Naive B cell (primary cell): Measurements from ENCODE around the gene VSNL1. TPM values are rescaled to one million over a fixed set of nuclear protein-coding genes. Genes with fewer than 3 reads are reported as not detected.

Source experiments
- ATAC-seq, 2 donors: fragments of 150-1000 bp; cut with Tn5 transposase; 2 replicates each; pipeline ENCODE4 v1.10.0; 2021; ENCODE audit warnings: low read depth in 2 of 2, mild to moderate bottlenecking in 2 of 2, moderate library complexity in 2 of 2
- DNase-seq: peaks from one replicate; pipeline ENCODE4 v3.0.0; 2022
- H3K27ac Mint-ChIP-seq, 6 donors: one replicate each; pipeline ENCODE4 v1.8.0; 2020 to 2022; ENCODE audit warnings: mild to moderate bottlenecking in 6 of 6, mixed read lengths in 6 of 6, moderate library complexity in 5 of 6, inconsistent platforms in 2 of 6
- H3K27me3 Mint-ChIP-seq, 3 donors: one replicate each; pipeline ENCODE4 v1.8.0; 2021 to 2022; ENCODE audit warnings: mixed read lengths in 3 of 3, mild to moderate bottlenecking in 1 of 3
- H3K36me3 Mint-ChIP-seq, 2 donors: one replicate each; pipeline ENCODE4 v1.8.0; 2020 to 2022; ENCODE audit warnings: mixed read lengths in 2 of 2, inconsistent platforms in 1 of 2, mild to moderate bottlenecking in 1 of 2
- H3K4me1 Mint-ChIP-seq, 3 donors: one replicate each; pipeline ENCODE4 v1.8.0; 2020 to 2022; ENCODE audit warnings: mixed read lengths in 3 of 3, inconsistent platforms in 1 of 3, mild to moderate bottlenecking in 1 of 3, moderate library complexity in 1 of 3
- H3K4me3 Mint-ChIP-seq, 8 donors: one replicate each; pipeline ENCODE4 v1.8.0; 2020 to 2022; ENCODE audit warnings: mild to moderate bottlenecking in 8 of 8, mixed read lengths in 8 of 8, moderate library complexity in 8 of 8, inconsistent platforms in 2 of 8
- H3K9me3 Mint-ChIP-seq, 7 donors: one replicate each; pipeline ENCODE4 v1.8.0; 2020 to 2022; ENCODE audit warnings: mixed read lengths in 7 of 7, mild to moderate bottlenecking in 5 of 7, inconsistent platforms in 2 of 7, moderate library complexity in 1 of 7
- polyA plus RNA-seq, 6 donors: library from polyadenylated mRNA; unstranded; fragments of 300-500 nt; fragmentation: Illumina TruSeq; gene quantifications; one replicate each; pipeline ENCODE4 v1.2.3, GENCODE V29; 2021; ENCODE audit warnings: low read depth in 6 of 6

The VSNL1 gene
- polyA plus RNA-seq, 6 donors from 2014 or later, result not detected

GRCh38 chr2:17614174-17614930, 73.9 kb downstream of the VSNL1 start:
- ATAC-seq (no peak), DNase-seq (no peak)
- Mint-ChIP-seq H3K4me1 (no peaks in the 10 kb centered on the region), H3K36me3 (no peaks in the 10 kb centered on the region), H3K27ac (no peak overlapping the region), H3K4me3 (no peak overlapping the region), H3K27me3 (peaks cover 22 to 38% (median 26%) of the 10 kb centered on the region in 3 donors), H3K9me3 (peaks cover 0 to 5% (median 0%) of the 10 kb centered on the region in 7 donors)

DNA sequence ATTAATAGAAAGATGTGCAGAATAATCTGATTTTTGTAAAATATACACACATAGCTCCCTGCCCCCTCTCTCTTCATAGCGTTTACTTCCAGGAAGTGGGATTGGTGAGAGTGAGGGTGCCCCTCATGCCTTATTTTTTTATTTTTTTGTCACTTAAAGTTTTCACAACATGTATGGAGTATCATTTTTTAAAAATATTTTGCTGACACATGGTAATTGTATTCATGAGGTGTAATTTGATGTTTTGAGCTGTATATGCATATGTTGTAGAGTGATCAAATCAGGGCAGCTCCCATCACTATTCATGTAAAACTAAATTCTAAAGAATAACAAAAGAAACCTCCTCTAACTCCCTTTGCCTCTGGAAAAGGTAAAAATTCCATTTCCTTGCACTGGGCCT, 74.7 kb downstream of the VSNL1 start:
- Mint-ChIP-seq H3K36me3 (no peaks in the 10 kb centered on the region), H3K27ac (no peak overlapping the region), H3K9me3 (peaks cover 0 to 5% (median 0%) of the 10 kb centered on the region in 7 donors), H3K4me1 (no peaks in the 10 kb centered on the region), H3K27me3 (peaks cover 20 to 37% (median 23%) of the 10 kb centered on the region in 3 donors), H3K4me3 (no peak overlapping the region)
- ATAC-seq (no peak), DNase-seq (no peak)

- no peak overlapping the region for H3K4me3 Mint-ChIP-seq
- no peaks in the 10 kb centered on the region for H3K36me3 Mint-ChIP-seq
- H3K27ac Mint-ChIP-seq, result peak overlapping the region in 1 of 6 donors; percentile 35
- peaks cover 22 to 40% (median 24%) of the 10 kb centered on the region in 3 donors for H3K27me3 Mint-ChIP-seq
- ATAC-seq, result no peak
- no peak for DNase-seq
- H3K9me3 Mint-ChIP-seq, result peaks cover 0 to 5% (median 0%) of the 10 kb centered on the region in 7 donors
- H3K4me1 Mint-ChIP-seq, result no peaks in the 10 kb centered on the region
These were observed 75.3 kb downstream of the VSNL1 start for GRCh38 chr2:17615728-17616351.

- Mint-ChIP-seq H3K4me3 (no peak overlapping the region), H3K9me3 (peaks cover 0 to 5% (median 0%) of the 10 kb centered on the region in 7 donors), H3K27ac (peak overlapping the region in 1 of 6 donors; percentile 35), H3K27me3 (peaks cover 21 to 43% (median 27%) of the 10 kb centered on the region in 3 donors), H3K36me3 (no peaks in the 10 kb centered on the region), H3K4me1 (no peaks in the 10 kb centered on the region)
- DNase-seq (no peak), ATAC-seq (no peak)
These were observed 75.9 kb downstream of the VSNL1 start for GRCh38 chr2:17616405-17616804.

DNA sequence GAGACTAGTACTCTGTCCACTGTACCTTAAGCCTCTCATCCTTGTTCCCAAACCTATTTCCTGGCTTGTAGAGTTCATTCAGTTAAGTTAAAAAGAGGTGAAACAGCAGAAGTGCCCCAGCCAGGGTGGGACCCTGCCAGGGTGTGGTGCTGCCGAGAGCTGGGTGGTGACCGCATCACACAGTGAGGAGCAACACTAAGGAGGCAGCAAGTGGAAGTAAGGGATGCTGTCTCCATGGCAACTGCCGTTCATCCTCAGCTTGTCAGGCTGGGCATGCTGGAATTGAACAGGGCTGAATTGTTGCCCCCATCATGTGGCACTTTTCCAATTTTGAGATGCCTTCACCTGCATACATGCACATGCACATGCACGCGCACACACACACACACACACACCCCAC, 77.0 kb downstream of the VSNL1 start:
- DNase-seq, result no peak
- no peak for ATAC-seq
- Mint-ChIP-seq H3K4me1 (no peaks in the 10 kb centered on the region), H3K27me3 (peaks cover 16 to 47% (median 28%) of the 10 kb centered on the region in 3 donors), H3K9me3 (peaks cover 0 to 5% (median 0%) of the 10 kb centered on the region in 7 donors), H3K27ac (no peak overlapping the region), H3K4me3 (no peak overlapping the region), H3K36me3 (no peaks in the 10 kb centered on the region)

DNA sequence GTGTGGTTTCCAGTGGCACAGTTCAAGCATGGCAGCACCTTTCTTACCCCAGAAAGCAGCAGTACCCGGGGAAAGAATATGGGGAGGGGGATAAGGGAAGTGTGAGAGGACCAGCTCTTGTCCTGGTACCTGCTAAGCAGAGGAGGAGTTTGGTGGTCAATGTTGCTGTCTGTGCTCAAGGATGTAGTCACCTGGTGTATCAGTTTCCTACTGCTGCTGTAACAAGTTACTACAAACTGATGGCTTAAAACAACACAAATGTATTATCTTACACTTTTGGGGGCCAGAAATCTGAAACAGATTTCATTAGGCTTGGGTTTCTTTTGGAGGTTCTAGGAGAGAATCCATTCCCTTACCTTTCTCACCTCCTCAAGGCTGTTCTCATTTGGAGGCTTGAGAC, 77.5 kb downstream of the VSNL1 start:
- no peak overlapping the region for H3K27ac Mint-ChIP-seq

GRCh38 chr2:17620280-17620679, 79.8 kb downstream of the VSNL1 start:
- Mint-ChIP-seq H3K27me3 (peaks cover 16 to 50% (median 26%) of the 10 kb centered on the region in 3 donors), H3K4me3 (no peak overlapping the region), H3K9me3 (peaks cover 0 to 9% (median 1%) of the 10 kb centered on the region in 7 donors), H3K27ac (peak overlapping the region in 1 of 6 donors; percentile 30), H3K4me1 (no peaks in the 10 kb centered on the region), H3K36me3 (no peaks in the 10 kb centered on the region)
- DNase-seq (no peak), ATAC-seq (no peak)

More for the DNA sequence above, 77.5 kb downstream of the VSNL1 start:
- H3K27me3 Mint-ChIP-seq, result peaks cover 16 to 47% (median 28%) of the 10 kb centered on the region in 3 donors
- no peaks in the 10 kb centered on the region for H3K4me1 Mint-ChIP-seq
- H3K9me3 Mint-ChIP-seq, result peaks cover 0 to 5% (median 0%) of the 10 kb centered on the region in 7 donors
- ATAC-seq (no peak), DNase-seq (no peak)
- H3K4me3 Mint-ChIP-seq, result no peak overlapping the region
- H3K36me3 Mint-ChIP-seq, result no peaks in the 10 kb centered on the region

GRCh38 chr2:17620841-17621240, 80.3 kb downstream of the VSNL1 start:
- Mint-ChIP-seq H3K36me3 (no peaks in the 10 kb centered on the region), H3K9me3 (peaks cover 0 to 9% (median 2%) of the 10 kb centered on the region in 7 donors), H3K4me1 (no peaks in the 10 kb centered on the region), H3K27ac (peak overlapping the region in 1 of 6 donors; percentile 17), H3K4me3 (no peak overlapping the region), H3K27me3 (peaks cover 16 to 51% (median 24%) of the 10 kb centered on the region in 3 donors)
- ATAC-seq, result no peak
- DNase-seq, result no peak

- H3K36me3 Mint-ChIP-seq, result no peaks in the 10 kb centered on the region
- no peaks in the 10 kb centered on the region for H3K4me1 Mint-ChIP-seq
- peaks cover 16 to 51% (median 19%) of the 10 kb centered on the region in 3 donors for H3K27me3 Mint-ChIP-seq
- peaks cover 0 to 9% (median 3%) of the 10 kb centered on the region in 7 donors for H3K9me3 Mint-ChIP-seq
- no peak for ATAC-seq
- peak overlapping the region in 1 of 6 donors; percentile 49 for H3K27ac Mint-ChIP-seq
- no peak overlapping the region for H3K4me3 Mint-ChIP-seq
- no peak for DNase-seq
These were observed 81.3 kb downstream of the VSNL1 start for GRCh38 chr2:17621781-17622180.

DNA sequence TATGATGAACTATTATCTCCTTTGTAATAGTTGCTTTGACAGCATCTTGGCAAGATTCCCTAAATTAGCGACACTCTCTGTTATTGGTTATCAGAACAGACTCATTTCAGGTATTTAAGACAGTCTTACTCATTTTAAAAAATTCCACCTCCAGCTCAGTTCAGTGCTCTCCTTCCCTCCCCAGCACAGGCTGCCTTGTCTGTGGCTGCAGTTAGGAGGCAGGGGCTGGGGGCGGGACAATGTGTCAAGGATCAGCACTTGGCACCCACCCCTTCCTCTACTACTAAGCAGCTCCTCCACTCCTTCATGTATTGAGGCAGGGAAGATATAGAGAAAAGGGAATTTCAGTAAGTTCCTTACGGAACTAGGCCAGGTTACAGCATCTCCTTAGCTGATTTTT, 85.0 kb downstream of the VSNL1 start:
- Mint-ChIP-seq H3K27ac (no peak overlapping the region), H3K36me3 (no peaks in the 10 kb centered on the region), H3K27me3 (peaks cover 12 to 48% (median 16%) of the 10 kb centered on the region in 3 donors), H3K4me1 (no peaks in the 10 kb centered on the region), H3K4me3 (no peak overlapping the region), H3K9me3 (peaks cover 1 to 16% (median 4%) of the 10 kb centered on the region in 7 donors)
- no peak for DNase-seq
- ATAC-seq, result no peak

DNA sequence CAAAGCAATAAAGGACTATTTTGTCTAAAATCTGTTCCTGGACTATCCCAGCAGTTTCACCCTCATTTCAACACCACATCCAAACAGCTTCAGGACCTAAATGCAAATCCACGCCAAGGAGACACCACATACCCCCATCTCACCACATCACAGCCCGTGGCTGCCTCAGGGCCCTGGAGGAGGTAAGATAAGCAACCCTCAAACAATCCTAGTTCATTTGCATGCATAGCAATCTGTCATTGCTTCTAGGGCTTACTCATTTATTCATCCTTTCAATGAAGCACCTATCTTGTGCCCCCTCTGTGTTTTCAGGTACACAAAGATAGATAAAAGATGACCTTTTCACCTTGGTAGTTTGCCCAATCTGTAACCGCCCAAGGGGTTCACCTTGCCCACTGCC, 86.5 kb downstream of the VSNL1 start:
- H3K4me1 Mint-ChIP-seq, result no peaks in the 10 kb centered on the region
- H3K36me3 Mint-ChIP-seq, result no peaks in the 10 kb centered on the region
- ATAC-seq, result no peak
- peaks cover 9 to 39% (median 9%) of the 10 kb centered on the region in 3 donors for H3K27me3 Mint-ChIP-seq
- H3K9me3 Mint-ChIP-seq, result peaks cover 1 to 16% (median 4%) of the 10 kb centered on the region in 7 donors
- DNase-seq, result no peak
- peak overlapping the region in 2 of 6 donors; percentile 5 to 60 for H3K27ac Mint-ChIP-seq
- no peak overlapping the region for H3K4me3 Mint-ChIP-seq

DNA sequence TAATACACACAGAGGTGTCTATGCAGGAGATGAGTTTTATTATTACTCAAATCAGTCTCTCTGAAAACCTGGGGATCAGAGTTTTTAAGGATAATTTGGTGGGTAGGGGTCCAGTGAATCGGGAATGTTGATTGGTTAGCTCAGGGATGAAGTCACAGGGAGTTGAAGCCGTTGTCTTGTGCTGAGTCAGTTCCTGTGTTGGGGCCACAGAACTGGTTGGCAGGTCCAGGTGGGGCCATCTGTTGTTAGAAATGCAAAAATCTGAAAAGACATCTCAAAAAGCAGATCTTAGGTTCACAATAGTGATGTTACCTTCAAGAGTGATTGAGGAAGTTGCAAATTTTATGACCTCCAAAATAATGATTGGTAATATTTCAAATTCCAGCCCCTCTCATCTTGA, 86.9 kb downstream of the VSNL1 start:
- H3K4me1 Mint-ChIP-seq, result no peaks in the 10 kb centered on the region
- H3K27ac Mint-ChIP-seq, result peak overlapping the region in 1 of 6 donors; percentile 60

DNA sequence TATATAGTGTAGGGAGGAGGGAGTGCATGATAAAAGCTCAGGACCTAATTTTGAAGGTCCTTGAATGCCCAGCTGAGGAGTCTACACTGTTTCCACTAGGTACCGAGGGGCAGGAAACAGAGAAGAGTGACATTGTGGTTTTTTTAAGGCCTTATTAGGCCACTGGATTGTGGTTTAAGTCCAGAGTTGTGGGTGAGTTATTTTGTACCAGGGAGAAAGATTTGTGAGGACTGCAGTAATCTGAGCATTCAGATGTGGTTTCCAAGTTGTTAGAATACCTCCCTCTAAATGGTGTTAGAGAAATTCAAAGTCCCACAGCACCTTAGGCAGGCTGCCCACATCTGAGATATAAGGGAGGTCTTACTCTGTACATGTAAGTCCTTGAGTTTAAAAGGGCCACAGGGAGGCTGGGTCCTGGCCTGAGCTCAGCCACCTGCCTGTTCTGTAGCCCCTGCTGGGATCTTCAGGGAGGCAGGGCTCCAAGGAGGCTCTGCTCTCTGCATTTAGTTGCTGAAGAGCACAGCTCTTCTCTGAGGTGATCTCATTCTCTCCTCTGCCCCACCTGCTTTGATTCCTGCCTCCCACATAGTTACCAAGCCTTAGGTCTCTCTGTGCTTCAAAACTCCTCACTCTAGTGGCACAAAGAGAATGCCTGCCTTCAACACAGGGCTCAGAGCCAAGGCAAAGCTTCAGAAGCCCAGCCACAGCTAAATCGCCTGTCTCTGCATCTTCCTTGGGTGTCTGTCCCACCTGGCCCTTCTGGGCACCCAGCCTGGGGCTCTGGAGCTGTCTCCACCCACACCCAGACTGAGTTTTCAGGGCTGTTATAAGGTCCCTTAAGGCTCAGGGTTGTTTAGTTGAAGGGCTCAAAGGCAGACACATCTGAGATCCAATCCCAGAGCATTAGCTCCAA, 88.1 kb downstream of the VSNL1 start:
- Mint-ChIP-seq H3K9me3 (peaks cover 1 to 16% (median 4%) of the 10 kb centered on the region in 7 donors), H3K4me1 (no peaks in the 10 kb centered on the region), H3K27me3 (peaks cover 9 to 28% (median 12%) of the 10 kb centered on the region in 3 donors), H3K36me3 (no peaks in the 10 kb centered on the region), H3K27ac (no peak overlapping the region), H3K4me3 (no peak overlapping the region)
- no peak for ATAC-seq
- DNase-seq, result no peak

More for the DNA sequence above, 86.9 kb downstream of the VSNL1 start:
- no peak for DNase-seq
- Mint-ChIP-seq H3K9me3 (peaks cover 1 to 16% (median 4%) of the 10 kb centered on the region in 7 donors), H3K36me3 (no peaks in the 10 kb centered on the region), H3K4me3 (no peak overlapping the region), H3K27me3 (peaks cover 9 to 34% (median 9%) of the 10 kb centered on the region in 3 donors)
- no peak for ATAC-seq
